K562 (cell line): Measurements from ENCODE around the gene SLC1A3.

Source experiments
- CUX1 ChIP-seq: fragments of 200-800 bp; sonication (Bioruptor generic); IDR thresholded peaks from 2 replicates; pipeline ENCODE4 v1.6.1; 2016; ENCODE audit warnings: missing genetic modification characterization, missing compliant biosample characterization
- MAFK ChIP-seq: IDR thresholded peaks from 2 replicates; pipeline ENCODE4 v1.6.1; 2011; ENCODE audit warnings: low read length, improper control_type of control experiment
- U2AF2 ChIP-seq: fragments of 200-400 bp; formaldehyde crosslinking; optimal IDR thresholded peaks from 2 replicates; pipeline ENCODE3; 2017; ENCODE audit warnings: low read depth, mild to moderate bottlenecking, low read length
- ZFP30 ChIP-seq: fragments of 250-450 bp; sonication (Bioruptor Pico); IDR thresholded peaks from 2 replicates; pipeline ENCODE4 v1.8.0; 2022; ENCODE audit warnings: moderate library complexity, mild to moderate bottlenecking, inconsistent platforms, borderline replicate concordance

GRCh38 chr5:36630201-36631145, 24.1 kb downstream of the SLC1A3 start:
- no peak for TF ChIP-seq CUX1 (CRISPR knock-in tag)
- no peak for TF ChIP-seq MAFK
- no peak for TF ChIP-seq U2AF2
- TF ChIP-seq ZFP30 (CRISPR knock-in tag): no peak
